IPS-15b (cell line): ENCODE results near the gene APCDD1L.
"Not testable (repeated sequence)": the region's sequence is repeated elsewhere in the genome, so short reads cannot be mapped to it uniquely, and the experiment has no call there.

Source experiments
- H3K27me3 ChIP-seq: one replicate; pipeline ENCODE4 v1.6.1; 2013; ENCODE audit warnings: low read length; ENCODE audit not compliant: control insufficient read depth, insufficient read depth
- H3K36me3 ChIP-seq: one replicate; pipeline ENCODE4 v1.6.1; 2013; ENCODE audit warnings: low read length; ENCODE audit not compliant: control insufficient read depth, insufficient read depth
- H3K4me1 ChIP-seq: one replicate; pipeline ENCODE4 v1.6.1; 2013; ENCODE audit warnings: mild to moderate bottlenecking, low read length; ENCODE audit not compliant: control insufficient read depth, insufficient read depth
- H3K4me3 ChIP-seq: one replicate; pipeline ENCODE4 v1.5.1; 2013; ENCODE audit warnings: low read depth, low read length
- H3K9ac ChIP-seq: one replicate; pipeline ENCODE4 v1.6.1; 2013; ENCODE audit warnings: low read depth, mild to moderate bottlenecking, low read length
- H3K9me3 ChIP-seq: one replicate; pipeline ENCODE4 v1.6.1; 2013; ENCODE audit warnings: mild to moderate bottlenecking, low read length; ENCODE audit not compliant: control insufficient read depth, insufficient read depth

APCDD1L gene

GRCh38 chr20:58508762-58509395, 6.3 kb downstream of the APCDD1L start:
- peaks cover 13% of the 10 kb centered on the region for H3K9me3 ChIP-seq
- H3K4me1 ChIP-seq = no peaks in the 10 kb centered on the region
- H3K27me3 ChIP-seq = peaks cover 18% of the 10 kb centered on the region
- no peak overlapping the region for H3K9ac ChIP-seq
- H3K4me3 ChIP-seq = no peak overlapping the region
- H3K36me3 ChIP-seq = no peaks in the 10 kb centered on the region

- H3K4me3 ChIP-seq, H3K36me3 ChIP-seq, H3K9ac ChIP-seq, H3K4me1 ChIP-seq, H3K27me3 ChIP-seq: not testable (repeated sequence)
- peaks cover 13% of the 10 kb centered on the region for H3K9me3 ChIP-seq
Measured at GRCh38 chr20:58506999-58507398, 8.2 kb downstream of the APCDD1L start.

- Histone ChIP-seq H3K9me3 (peaks cover 13% of the 10 kb centered on the region), H3K27me3 (no peaks in the 10 kb centered on the region), H3K9ac (no peak overlapping the region), H3K36me3 (no peaks in the 10 kb centered on the region), H3K4me3 (no peak overlapping the region), H3K4me1 (no peaks in the 10 kb centered on the region)
Measured at GRCh38 chr20:58504566-58504965, 10.6 kb downstream of the APCDD1L start.

GRCh38 chr20:58503668-58504067, 11.5 kb downstream of the APCDD1L start:
- H3K36me3 ChIP-seq = no peaks in the 10 kb centered on the region
- no peaks in the 10 kb centered on the region for H3K27me3 ChIP-seq
- H3K4me1 ChIP-seq = no peaks in the 10 kb centered on the region
- H3K9ac ChIP-seq = no peak overlapping the region
- H3K9me3 ChIP-seq = peaks cover 13% of the 10 kb centered on the region
- H3K4me3 ChIP-seq = no peak overlapping the region

GRCh38 chr20:58500256-58500655, 14.9 kb downstream of the APCDD1L start:
- Histone ChIP-seq H3K9ac (no peak overlapping the region), H3K36me3 (no peaks in the 10 kb centered on the region), H3K4me3 (no peak overlapping the region), H3K27me3 (no peaks in the 10 kb centered on the region), H3K9me3 (peaks cover 6% of the 10 kb centered on the region), H3K4me1 (no peaks in the 10 kb centered on the region)

- Histone ChIP-seq H3K9me3 (no peaks in the 10 kb centered on the region), H3K9ac (no peak overlapping the region), H3K4me3 (no peak overlapping the region), H3K4me1 (no peaks in the 10 kb centered on the region), H3K36me3 (no peaks in the 10 kb centered on the region), H3K27me3 (no peaks in the 10 kb centered on the region)
Measured at GRCh38 chr20:58498470-58499068, 16.6 kb downstream of the APCDD1L start.

GRCh38 chr20:58497724-58498469, 17.3 kb downstream of the APCDD1L start:
- H3K4me3 ChIP-seq = no peak overlapping the region
- no peaks in the 10 kb centered on the region for H3K36me3 ChIP-seq
- H3K27me3 ChIP-seq = no peaks in the 10 kb centered on the region
- H3K4me1 ChIP-seq = no peaks in the 10 kb centered on the region
- no peaks in the 10 kb centered on the region for H3K9me3 ChIP-seq
- H3K9ac ChIP-seq = no peak overlapping the region

- Histone ChIP-seq H3K27me3 (no peaks in the 10 kb centered on the region), H3K4me1 (no peaks in the 10 kb centered on the region), H3K9ac (no peak overlapping the region), H3K4me3 (no peak overlapping the region), H3K9me3 (no peaks in the 10 kb centered on the region), H3K36me3 (no peaks in the 10 kb centered on the region)
Measured at GRCh38 chr20:58497076-58497641, 18.0 kb downstream of the APCDD1L start.

GRCh38 chr20:58496429-58496769, 18.8 kb downstream of the APCDD1L start:
- H3K4me1 ChIP-seq = no peaks in the 10 kb centered on the region
- no peaks in the 10 kb centered on the region for H3K36me3 ChIP-seq
- no peaks in the 10 kb centered on the region for H3K27me3 ChIP-seq
- no peak overlapping the region for H3K4me3 ChIP-seq
- no peak overlapping the region for H3K9ac ChIP-seq
- H3K9me3 ChIP-seq = no peaks in the 10 kb centered on the region

GRCh38 chr20:58495623-58496428, 19.4 kb downstream of the APCDD1L start:
- H3K4me1 ChIP-seq = no peaks in the 10 kb centered on the region

GRCh38 chr20:58494923-58495622, 20.1 kb downstream of the APCDD1L start:
- H3K27me3 ChIP-seq = no peaks in the 10 kb centered on the region
- no peak overlapping the region for H3K4me3 ChIP-seq
- H3K36me3 ChIP-seq = no peaks in the 10 kb centered on the region
- no peaks in the 10 kb centered on the region for H3K9me3 ChIP-seq
- no peaks in the 10 kb centered on the region for H3K4me1 ChIP-seq
- no peak overlapping the region for H3K9ac ChIP-seq

More at GRCh38 chr20:58495623-58496428, 19.4 kb downstream of the APCDD1L start:
- Histone ChIP-seq H3K9me3 (no peaks in the 10 kb centered on the region), H3K4me3 (no peak overlapping the region), H3K27me3 (no peaks in the 10 kb centered on the region), H3K36me3 (no peaks in the 10 kb centered on the region), H3K9ac (no peak overlapping the region)
